ENCODE results near the gene PTGER3.
A peak's percentile ranks its signal among the peaks of the same experiment; 100 is the strongest.

DNA sequence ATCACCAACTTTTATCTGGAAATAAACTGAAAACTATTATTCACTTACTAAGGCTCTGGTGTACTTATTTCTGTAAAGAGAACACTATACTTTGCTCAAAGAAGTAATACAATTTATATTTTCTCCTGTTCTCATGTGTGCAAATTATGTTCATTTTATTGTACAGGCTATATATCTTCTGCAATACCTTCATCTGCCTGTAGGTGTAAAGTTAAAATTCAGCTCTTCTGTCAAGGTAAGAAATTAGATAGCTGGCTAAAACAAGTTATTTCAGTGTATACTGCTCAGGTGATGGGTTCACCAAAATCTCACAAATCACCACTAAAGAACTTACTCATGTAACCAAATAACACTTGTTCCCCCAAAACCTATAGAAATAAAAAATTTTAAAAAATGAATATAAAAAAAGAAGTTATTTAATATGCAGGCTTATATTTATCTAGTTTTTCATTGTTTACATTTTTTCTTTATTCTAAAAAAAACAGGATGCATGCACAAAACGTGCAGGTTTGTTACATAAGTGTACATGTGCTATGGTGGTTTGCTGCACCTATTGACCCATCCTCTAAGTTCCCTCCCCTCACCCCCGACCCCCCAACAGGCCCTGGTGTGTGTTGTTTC, 81.5 kb downstream of the PTGER3 start:
- no peak for TF ChIP-seq POLR2A (IDR thresholded peaks at IDR 0.05)
- TF ChIP-seq, protein P1, sequence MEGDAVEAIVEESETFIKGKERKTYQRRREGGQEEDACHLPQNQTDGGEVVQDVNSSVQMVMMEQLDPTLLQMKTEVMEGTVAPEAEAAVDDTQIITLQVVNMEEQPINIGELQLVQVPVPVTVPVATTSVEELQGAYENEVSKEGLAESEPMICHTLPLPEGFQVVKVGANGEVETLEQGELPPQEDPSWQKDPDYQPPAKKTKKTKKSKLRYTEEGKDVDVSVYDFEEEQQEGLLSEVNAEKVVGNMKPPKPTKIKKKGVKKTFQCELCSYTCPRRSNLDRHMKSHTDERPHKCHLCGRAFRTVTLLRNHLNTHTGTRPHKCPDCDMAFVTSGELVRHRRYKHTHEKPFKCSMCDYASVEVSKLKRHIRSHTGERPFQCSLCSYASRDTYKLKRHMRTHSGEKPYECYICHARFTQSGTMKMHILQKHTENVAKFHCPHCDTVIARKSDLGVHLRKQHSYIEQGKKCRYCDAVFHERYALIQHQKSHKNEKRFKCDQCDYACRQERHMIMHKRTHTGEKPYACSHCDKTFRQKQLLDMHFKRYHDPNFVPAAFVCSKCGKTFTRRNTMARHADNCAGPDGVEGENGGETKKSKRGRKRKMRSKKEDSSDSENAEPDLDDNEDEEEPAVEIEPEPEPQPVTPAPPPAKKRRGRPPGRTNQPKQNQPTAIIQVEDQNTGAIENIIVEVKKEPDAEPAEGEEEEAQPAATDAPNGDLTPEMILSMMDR (IDR thresholded peaks at IDR 0.05): peak in 2 of 4 experiments; percentile 11 to 13

Measured in gastroesophageal sphincter (tissue), 3 donors.